HepG2 (cell line): ENCODE data around the gene GPS1. TPM values are rescaled to one million over a fixed set of nuclear protein-coding genes. Genes with fewer than 3 reads are reported as not detected.

Experiments
- IRF2 ChIP-seq: IDR thresholded peaks from 2 replicates; pipeline ENCODE4 v1.6.1; 2018; ENCODE audit warnings: missing genetic modification reagents, missing compliant biosample characterization
- MAX ChIP-seq: IDR thresholded peaks from 2 replicates; pipeline ENCODE4 v1.6.1; 2012; ENCODE audit warnings: inconsistent platforms
- MBNL3 ChIP-seq: fragments of 250-450 bp; sonication (Bioruptor Pico); conservative IDR thresholded peaks from 2 replicates; pipeline ENCODE4 v1.8.0; 2022; ENCODE audit warnings: mild to moderate bottlenecking, inconsistent platforms
- MEIS1 ChIP-seq: sonication (generic); formaldehyde crosslinking; IDR thresholded peaks from 2 replicates; pipeline ENCODE4 v1.9.0; 2021; ENCODE audit warnings: mild to moderate bottlenecking, missing genetic modification reagents, moderate library complexity, borderline replicate concordance
- MIXL1 ChIP-seq: IDR thresholded peaks from 2 replicates; pipeline ENCODE4 v1.6.1; 2016
- NR1H2 ChIP-seq: sonication (generic); formaldehyde crosslinking; IDR thresholded peaks from 2 replicates; pipeline ENCODE4 v1.8.1; 2022; ENCODE audit warnings: low read depth, missing genetic modification reagents, borderline replicate concordance
- NRL ChIP-seq: sonication (generic); formaldehyde crosslinking; IDR thresholded peaks from 2 replicates; pipeline ENCODE4 v1.5.0; 2020; ENCODE audit warnings: missing genetic modification reagents, mild to moderate bottlenecking, moderate library complexity, borderline replicate concordance
- SATB2 ChIP-seq: sonication (generic); formaldehyde crosslinking; IDR thresholded peaks from 2 replicates; pipeline ENCODE4 v1.5.0; 2020; ENCODE audit warnings: missing genetic modification reagents
- TAF15 ChIP-seq: fragments of 200-400 bp; formaldehyde crosslinking; IDR thresholded peaks from one replicate; pipeline ENCODE4 v1.6.1; 2018; ENCODE audit warnings: mild to moderate bottlenecking, low read depth, low read length; ENCODE audit not compliant: poor library complexity, severe bottlenecking
- ZFY ChIP-seq: sonication (generic); formaldehyde crosslinking; IDR thresholded peaks from 2 replicates; pipeline ENCODE4 v1.4.0; 2020; ENCODE audit warnings: missing genetic modification reagents
- ZNF138 ChIP-seq: sonication (generic); formaldehyde crosslinking; IDR thresholded peaks from 2 replicates; pipeline ENCODE4 v1.5.0; 2020; ENCODE audit warnings: mild to moderate bottlenecking, low read depth, missing genetic modification reagents
- ZNF256 ChIP-seq: sonication (generic); formaldehyde crosslinking; conservative IDR thresholded peaks from 2 replicates; pipeline ENCODE4 v1.4.0; 2020; ENCODE audit warnings: missing genetic modification reagents
- ZNF296 ChIP-seq: sonication (generic); formaldehyde crosslinking; conservative IDR thresholded peaks from 2 replicates; pipeline ENCODE4 v1.5.0; 2020; ENCODE audit warnings: mild to moderate bottlenecking, missing genetic modification reagents
- ZNF34 ChIP-seq: sonication (generic); formaldehyde crosslinking; IDR thresholded peaks from 2 replicates; pipeline ENCODE4 v1.4.0; 2020; ENCODE audit warnings: mild to moderate bottlenecking, missing genetic modification reagents, borderline replicate concordance
- ZNF556 ChIP-seq: sonication (generic); formaldehyde crosslinking; IDR thresholded peaks from 2 replicates; pipeline ENCODE4 v1.4.0; 2020; ENCODE audit warnings: mild to moderate bottlenecking, missing genetic modification reagents, borderline replicate concordance
- ZNF605 ChIP-seq: sonication (generic); formaldehyde crosslinking; IDR thresholded peaks from 2 replicates; pipeline ENCODE4 v1.8.0; 2022; ENCODE audit warnings: mild to moderate bottlenecking, missing genetic modification reagents
- ZNF816 ChIP-seq: sonication (generic); formaldehyde crosslinking; IDR thresholded peaks from 2 replicates; pipeline ENCODE4 v1.8.0; 2022; ENCODE audit warnings: missing genetic modification reagents, mild to moderate bottlenecking, borderline replicate concordance
- ZNF891 ChIP-seq: sonication (generic); formaldehyde crosslinking; IDR thresholded peaks from 2 replicates; pipeline ENCODE4 v1.5.0; 2020; ENCODE audit warnings: mild to moderate bottlenecking, missing genetic modification reagents
- polyA plus RNA-seq, 8 experiments: library from polyadenylated mRNA; depleted of rRNA in 3 of 8; stranded (reverse) in 7 of 8; unstranded in 1 of 8; fragments of >200 nt; fragmentation: Illumina TruSeq in 4 of 8; extraction: Trizol in 4 of 8; gene quantifications; 2 replicates each; pipeline versions ENCODE4 v1.2.1 to v1.2.3, GENCODE V29; 2011 to 2016; ENCODE audit warnings: low read depth in 4 of 8, missing spikeins in 1 of 8, mixed read lengths in 1 of 8; ENCODE audit not compliant: insufficient read depth in 1 of 8
- total RNA-seq, 5 experiments: library from RNA; depleted of rRNA; stranded (reverse); fragments of >200 nt; fragmentation: Illumina TruSeq; extraction: Trizol; gene quantifications; 2 replicates each; pipeline ENCODE4 v1.2.3, GENCODE V29; 2016; ENCODE audit warnings: low read depth in 1 of 5
- TF ChIP-seq, protein P1 (sequence below): sonication (generic); formaldehyde crosslinking; IDR thresholded peaks from 2 replicates; pipeline ENCODE4 v1.4.0; 2020; ENCODE audit warnings: mild to moderate bottlenecking, missing genetic modification reagents
- TF ChIP-seq, protein P2 (sequence below): sonication (generic); formaldehyde crosslinking; IDR thresholded peaks from 2 replicates; pipeline ENCODE4 v1.5.1; 2020; ENCODE audit warnings: missing genetic modification reagents, mild to moderate bottlenecking, borderline replicate concordance
- TF ChIP-seq, protein P3 (sequence below): sonication (generic); formaldehyde crosslinking; IDR thresholded peaks from 2 replicates; pipeline ENCODE4 v1.9.0; 2022; ENCODE audit warnings: missing genetic modification reagents, mild to moderate bottlenecking, borderline replicate concordance

Gene GPS1
- total and polyA plus RNA-seq, 2 of the 13 experiments (the other 11 are each of a cell fraction or from before 2014, with no cell fraction given): 124 to 128 TPM

- TF ChIP-seq, protein P1, sequence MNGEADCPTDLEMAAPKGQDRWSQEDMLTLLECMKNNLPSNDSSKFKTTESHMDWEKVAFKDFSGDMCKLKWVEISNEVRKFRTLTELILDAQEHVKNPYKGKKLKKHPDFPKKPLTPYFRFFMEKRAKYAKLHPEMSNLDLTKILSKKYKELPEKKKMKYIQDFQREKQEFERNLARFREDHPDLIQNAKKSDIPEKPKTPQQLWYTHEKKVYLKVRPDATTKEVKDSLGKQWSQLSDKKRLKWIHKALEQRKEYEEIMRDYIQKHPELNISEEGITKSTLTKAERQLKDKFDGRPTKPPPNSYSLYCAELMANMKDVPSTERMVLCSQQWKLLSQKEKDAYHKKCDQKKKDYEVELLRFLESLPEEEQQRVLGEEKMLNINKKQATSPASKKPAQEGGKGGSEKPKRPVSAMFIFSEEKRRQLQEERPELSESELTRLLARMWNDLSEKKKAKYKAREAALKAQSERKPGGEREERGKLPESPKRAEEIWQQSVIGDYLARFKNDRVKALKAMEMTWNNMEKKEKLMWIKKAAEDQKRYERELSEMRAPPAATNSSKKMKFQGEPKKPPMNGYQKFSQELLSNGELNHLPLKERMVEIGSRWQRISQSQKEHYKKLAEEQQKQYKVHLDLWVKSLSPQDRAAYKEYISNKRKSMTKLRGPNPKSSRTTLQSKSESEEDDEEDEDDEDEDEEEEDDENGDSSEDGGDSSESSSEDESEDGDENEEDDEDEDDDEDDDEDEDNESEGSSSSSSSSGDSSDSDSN (CRISPR knock-in tag): peak; percentile 78
- peak; percentile 95 for TF ChIP-seq MEIS1 (CRISPR knock-in tag)
- TF ChIP-seq, protein P2, sequence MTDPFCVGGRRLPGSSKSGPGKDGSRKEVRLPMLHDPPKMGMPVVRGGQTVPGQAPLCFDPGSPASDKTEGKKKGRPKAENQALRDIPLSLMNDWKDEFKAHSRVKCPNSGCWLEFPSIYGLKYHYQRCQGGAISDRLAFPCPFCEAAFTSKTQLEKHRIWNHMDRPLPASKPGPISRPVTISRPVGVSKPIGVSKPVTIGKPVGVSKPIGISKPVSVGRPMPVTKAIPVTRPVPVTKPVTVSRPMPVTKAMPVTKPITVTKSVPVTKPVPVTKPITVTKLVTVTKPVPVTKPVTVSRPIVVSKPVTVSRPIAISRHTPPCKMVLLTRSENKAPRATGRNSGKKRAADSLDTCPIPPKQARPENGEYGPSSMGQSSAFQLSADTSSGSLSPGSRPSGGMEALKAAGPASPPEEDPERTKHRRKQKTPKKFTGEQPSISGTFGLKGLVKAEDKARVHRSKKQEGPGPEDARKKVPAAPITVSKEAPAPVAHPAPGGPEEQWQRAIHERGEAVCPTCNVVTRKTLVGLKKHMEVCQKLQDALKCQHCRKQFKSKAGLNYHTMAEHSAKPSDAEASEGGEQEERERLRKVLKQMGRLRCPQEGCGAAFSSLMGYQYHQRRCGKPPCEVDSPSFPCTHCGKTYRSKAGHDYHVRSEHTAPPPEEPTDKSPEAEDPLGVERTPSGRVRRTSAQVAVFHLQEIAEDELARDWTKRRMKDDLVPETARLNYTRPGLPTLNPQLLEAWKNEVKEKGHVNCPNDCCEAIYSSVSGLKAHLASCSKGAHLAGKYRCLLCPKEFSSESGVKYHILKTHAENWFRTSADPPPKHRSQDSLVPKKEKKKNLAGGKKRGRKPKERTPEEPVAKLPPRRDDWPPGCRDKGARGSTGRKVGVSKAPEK (CRISPR knock-in tag): peak; percentile 66; the same call in 1 of the 2 replicates
- TF ChIP-seq ZNF296 (CRISPR knock-in tag): no peak
- peak; percentile 95 for TF ChIP-seq TAF15
- no peak for TF ChIP-seq MIXL1 (CRISPR knock-in tag)
- TF ChIP-seq SATB2: 0 out of 2 replicates have a peak, but pooled peaks have one; percentile 47
- TF ChIP-seq ZNF138 (CRISPR knock-in tag): peak; percentile 8; the same call in 1 of the 2 replicates
- TF ChIP-seq ZNF556 (CRISPR knock-in tag): 0 out of 2 replicates have a peak, but pooled peaks have one; percentile 92
- peak; percentile 65 for TF ChIP-seq MAX
- TF ChIP-seq MBNL3 (CRISPR knock-in tag): no peak
- peak; percentile 91 for TF ChIP-seq ZNF891 (CRISPR knock-in tag)
- peak; percentile 6 for TF ChIP-seq IRF2 (CRISPR knock-in tag)
- no peak; the same call in 1 of the 2 replicates for TF ChIP-seq ZNF256 (CRISPR knock-in tag)
- TF ChIP-seq ZFY (CRISPR knock-in tag): peak; percentile 70
- peak; percentile 73; the same call in 1 of the 2 replicates for TF ChIP-seq ZNF34 (CRISPR knock-in tag)
- TF ChIP-seq ZNF816 (CRISPR knock-in tag): no peak
- TF ChIP-seq ZNF605 (CRISPR knock-in tag): peak; percentile 61; the same call in 1 of the 2 replicates
- peak; percentile 83; the same call in 1 of the 2 replicates for TF ChIP-seq NR1H2 (CRISPR knock-in tag)
- TF ChIP-seq, protein P3, sequence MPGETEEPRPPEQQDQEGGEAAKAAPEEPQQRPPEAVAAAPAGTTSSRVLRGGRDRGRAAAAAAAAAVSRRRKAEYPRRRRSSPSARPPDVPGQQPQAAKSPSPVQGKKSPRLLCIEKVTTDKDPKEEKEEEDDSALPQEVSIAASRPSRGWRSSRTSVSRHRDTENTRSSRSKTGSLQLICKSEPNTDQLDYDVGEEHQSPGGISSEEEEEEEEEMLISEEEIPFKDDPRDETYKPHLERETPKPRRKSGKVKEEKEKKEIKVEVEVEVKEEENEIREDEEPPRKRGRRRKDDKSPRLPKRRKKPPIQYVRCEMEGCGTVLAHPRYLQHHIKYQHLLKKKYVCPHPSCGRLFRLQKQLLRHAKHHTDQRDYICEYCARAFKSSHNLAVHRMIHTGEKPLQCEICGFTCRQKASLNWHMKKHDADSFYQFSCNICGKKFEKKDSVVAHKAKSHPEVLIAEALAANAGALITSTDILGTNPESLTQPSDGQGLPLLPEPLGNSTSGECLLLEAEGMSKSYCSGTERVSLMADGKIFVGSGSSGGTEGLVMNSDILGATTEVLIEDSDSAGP (CRISPR knock-in tag): no peak; the same call in 1 of the 2 replicates
- TF ChIP-seq NRL: peak; percentile 59
Measured at GRCh38 chr17:82022310-82022980, 29.3 kb upstream of the GPS1 start, which contains the start of gene CENPX (continued).
